ENCODE data around the gene MTA3.
A peak's percentile ranks its signal among the peaks of the same experiment; 100 is the strongest.
"Not testable (repeated sequence)": the region's sequence is repeated elsewhere in the genome, so short reads cannot be mapped to it uniquely, and the experiment has no call there.

Gene MTA3
- total RNA-seq: 19.7 to 34.4 (median 23.8) reads per million in 4 experiments

GRCh38 chr2:42568401-42569115 lies at the start of gene MTA3:
Gene MTA3, plus strand, starts transcription at chr2:42568632. Its CDS starts 114 bp downstream, at chr2:42568746.
- peak; percentile 18 for DNase-seq

- DNase-seq: no peak
Measured at GRCh38 chr2:42519624-42520023, 48.8 kb upstream of the MTA3 start.

GRCh38 chr2:42522035-42522434 lies 46.4 kb upstream of the MTA3 start:
- DNase-seq: no peak

GRCh38 chr2:42523341-42523740 lies 45.1 kb upstream of the MTA3 start:
- DNase-seq: no peak

- no peak for DNase-seq
Measured at GRCh38 chr2:42532397-42532796, 36.0 kb upstream of the MTA3 start.

GRCh38 chr2:42537493-42537892 lies 30.9 kb upstream of the MTA3 start:
- no peak for DNase-seq

GRCh38 chr2:42542871-42543270 lies 25.6 kb upstream of the MTA3 start:
- no peak for DNase-seq

GRCh38 chr2:42545023-42545721 lies 23.3 kb upstream of the MTA3 start:
- DNase-seq: no peak

GRCh38 chr2:42545841-42546390 lies 22.5 kb upstream of the MTA3 start:
- no peak for DNase-seq

- no peak for DNase-seq
Measured at GRCh38 chr2:42547014-42547413, 21.4 kb upstream of the MTA3 start.

- no peak for DNase-seq
Measured at GRCh38 chr2:42547446-42548295, 20.8 kb upstream of the MTA3 start.

GRCh38 chr2:42550870-42551269 lies 17.6 kb upstream of the MTA3 start:
- no peak for DNase-seq

GRCh38 chr2:42554392-42554791 lies 14.0 kb upstream of the MTA3 start:
- no peak for DNase-seq

- DNase-seq: no peak
Measured at GRCh38 chr2:42556315-42556890, 12.0 kb upstream of the MTA3 start.

- no peak for DNase-seq
Measured at GRCh38 chr2:42557306-42557705, 11.1 kb upstream of the MTA3 start.

- DNase-seq: no peak
Measured at GRCh38 chr2:42558827-42559226, 9.6 kb upstream of the MTA3 start.

- not testable (repeated sequence) for DNase-seq
Measured at GRCh38 chr2:42560133-42560532, 8.3 kb upstream of the MTA3 start.

GRCh38 chr2:42560899-42561298 lies 7.5 kb upstream of the MTA3 start:
- DNase-seq: no peak

GRCh38 chr2:42562474-42563144 lies 5.8 kb upstream of the MTA3 start:
- no peak for DNase-seq

GRCh38 chr2:42566025-42566424 lies 2.4 kb upstream of the MTA3 start:
- DNase-seq: no peak

GRCh38 chr2:42566837-42567321 lies 1.6 kb upstream of the MTA3 start:
- no peak for DNase-seq

GRCh38 chr2:42567364-42567763 lies 1.1 kb upstream of the MTA3 start:
- DNase-seq: no peak

Measured in effector CD8-positive, alpha-beta T cell (primary cell).